IPS DF 4.7 (cell line): ENCODE results near the gene SMARCAD1.
A peak's percentile ranks its signal among the peaks of the same experiment; 100 is the strongest.

Experiments
- DNase-seq: peaks from one replicate; pipeline ENCODE4 v3.0.0-alpha.2; 2013; ENCODE audit warnings: low spot score; ENCODE audit errors: extremely low read depth

Gene SMARCAD1

GRCh38 chr4:94207469-94208224 is at the start of gene SMARCAD1:
SMARCAD1 (plus strand) TSS chr4:94207865; CDS start chr4:94208395, 530 bp downstream.
- DNase-seq, result peak; percentile 96

GRCh38 chr4:94158883-94159282 is 48.8 kb upstream of the SMARCAD1 start:
- no peak for DNase-seq

- DNase-seq, result no peak
Observed at GRCh38 chr4:94159790-94160189, 47.9 kb upstream of the SMARCAD1 start.

GRCh38 chr4:94160774-94161173 is 46.9 kb upstream of the SMARCAD1 start:
- DNase-seq, result no peak

- no peak for DNase-seq
Observed at GRCh38 chr4:94165256-94165655, 42.4 kb upstream of the SMARCAD1 start.

- DNase-seq, result no peak
Observed at GRCh38 chr4:94168321-94168720, 39.3 kb upstream of the SMARCAD1 start.

GRCh38 chr4:94169803-94170372 is 37.8 kb upstream of the SMARCAD1 start:
- DNase-seq, result no peak

- no peak for DNase-seq
Observed at GRCh38 chr4:94171616-94172015, 36.0 kb upstream of the SMARCAD1 start.

- no peak for DNase-seq
Observed at GRCh38 chr4:94175553-94176261, 32.0 kb upstream of the SMARCAD1 start.

- DNase-seq, result no peak
Observed at GRCh38 chr4:94177822-94178221, 29.8 kb upstream of the SMARCAD1 start.

- no peak for DNase-seq
Observed at GRCh38 chr4:94181815-94182214, 25.9 kb upstream of the SMARCAD1 start.

GRCh38 chr4:94202769-94203168 is 4.9 kb upstream of the SMARCAD1 start:
- no peak for DNase-seq

GRCh38 chr4:94208266-94208665 is 601 bp downstream of the SMARCAD1 start:
- no peak for DNase-seq

- DNase-seq, result no peak
Observed at GRCh38 chr4:94208918-94209317, 1.3 kb downstream of the SMARCAD1 start.

GRCh38 chr4:94211861-94212260 is 4.2 kb downstream of the SMARCAD1 start:
- DNase-seq, result no peak

GRCh38 chr4:94214703-94215319 is 7.1 kb downstream of the SMARCAD1 start:
- DNase-seq, result no peak

GRCh38 chr4:94216394-94216793 is 8.7 kb downstream of the SMARCAD1 start:
- DNase-seq, result no peak

- no peak for DNase-seq
Observed at GRCh38 chr4:94219402-94219801, 11.7 kb downstream of the SMARCAD1 start.

- DNase-seq, result no peak
Observed at GRCh38 chr4:94221916-94222315, 14.3 kb downstream of the SMARCAD1 start.

- DNase-seq, result no peak
Observed at GRCh38 chr4:94225449-94225848, 17.8 kb downstream of the SMARCAD1 start.

GRCh38 chr4:94226763-94227162 is 19.1 kb downstream of the SMARCAD1 start:
- DNase-seq, result no peak
